WTC11 (cell line): ENCODE measurements around the gene CTNS. TPM values are rescaled to one million over a fixed set of nuclear protein-coding genes. Genes with fewer than 3 reads are reported as not detected.

Source experiments
- ATAC-seq: fragments of 200-7000 bp; cut with Tn5 transposase; 2 replicates; pipeline ENCODE4 v1.10.0; 2021; ENCODE audit warnings: mild to moderate bottlenecking, moderate library complexity
- CTCF ChIA-PET: fragments of 300-600 bp; sonication (Branson Sonifier 250); formaldehyde crosslinking; loops from one replicate; lab custom pipeline; 2021; ENCODE audit warnings: antibody characterized with exemption; lab: Charles Lee
- POLR2A ChIA-PET: fragments of 350-600 bp; sonication (Branson Sonifier 250); formaldehyde crosslinking; loops from one replicate; lab custom pipeline; 2021; ENCODE audit warnings: antibody characterized with exemption; lab: Charles Lee
- DNase-seq: peaks from one replicate; pipeline ENCODE4 v3.0.0; 2021; ENCODE audit warnings: low spot score
- H3K27ac Mint-ChIP-seq: 2 replicates; pipeline ENCODE4 v1.8.0; 2021; ENCODE audit warnings: mixed read lengths
- H3K27me3 Mint-ChIP-seq: 2 replicates; pipeline ENCODE4 v1.8.0; 2021; ENCODE audit warnings: low read depth, mild to moderate bottlenecking, moderate library complexity, mixed read lengths
- H3K36me3 Mint-ChIP-seq: 2 replicates; pipeline ENCODE4 v1.8.0; 2021; ENCODE audit warnings: mixed read lengths
- H3K4me1 Mint-ChIP-seq: 2 replicates; pipeline ENCODE4 v1.8.0; 2022; ENCODE audit warnings: mixed read lengths
- H3K4me3 Mint-ChIP-seq: 2 replicates; pipeline ENCODE4 v1.8.0; 2021; ENCODE audit warnings: mild to moderate bottlenecking, moderate library complexity, mixed read lengths
- H3K9me3 Mint-ChIP-seq: 2 replicates; pipeline ENCODE4 v1.8.0; 2021; ENCODE audit warnings: mixed read lengths
- ATF3 ChIP-seq: sonication (generic); formaldehyde crosslinking; conservative IDR thresholded peaks from 2 replicates; pipeline ENCODE4 v1.8.1; 2022; ENCODE audit warnings: mild to moderate bottlenecking, missing genetic modification reagents
- CREB1 ChIP-seq: sonication (generic); formaldehyde crosslinking; IDR thresholded peaks from 2 replicates; pipeline ENCODE4 v1.8.0; 2023; ENCODE audit warnings: mild to moderate bottlenecking, missing genetic modification reagents
- E2F5 ChIP-seq: sonication (generic); formaldehyde crosslinking; IDR thresholded peaks from 2 replicates; pipeline ENCODE4 v1.8.1; 2022; ENCODE audit warnings: mild to moderate bottlenecking, moderate library complexity, missing genetic modification reagents
- ELF4 ChIP-seq: sonication (generic); formaldehyde crosslinking; IDR thresholded peaks from 2 replicates; pipeline ENCODE4 v1.8.1; 2022; ENCODE audit warnings: low read depth, mild to moderate bottlenecking, moderate library complexity, missing genetic modification reagents
- FOXP4 ChIP-seq: sonication (generic); formaldehyde crosslinking; IDR thresholded peaks from 2 replicates; pipeline ENCODE4 v1.8.0; 2022; ENCODE audit warnings: mild to moderate bottlenecking, missing genetic modification reagents
- GRHL2 ChIP-seq: fragments of 250-450 bp; sonication (Bioruptor Pico); IDR thresholded peaks from 2 replicates; pipeline ENCODE4 v1.8.0; 2022; ENCODE audit warnings: mild to moderate bottlenecking, moderate library complexity; ENCODE audit not compliant: insufficient replicate concordance, severe bottlenecking
- GTF2I ChIP-seq: fragments of 250-450 bp; sonication (Bioruptor Pico); conservative IDR thresholded peaks from 2 replicates; pipeline ENCODE4 v1.4.0; 2021; ENCODE audit warnings: mild to moderate bottlenecking
- KAT7 ChIP-seq: sonication (generic); formaldehyde crosslinking; IDR thresholded peaks from 2 replicates; pipeline ENCODE4 v1.8.1; 2023; ENCODE audit warnings: missing genetic modification reagents, mild to moderate bottlenecking, borderline replicate concordance
- NR1H2 ChIP-seq: sonication (generic); formaldehyde crosslinking; IDR thresholded peaks from 2 replicates; pipeline ENCODE4 v1.9.0; 2021; ENCODE audit warnings: mild to moderate bottlenecking, moderate library complexity, missing genetic modification reagents
- OVOL2 ChIP-seq: fragments of 250-450 bp; sonication (Bioruptor Pico); IDR thresholded peaks from 2 replicates; pipeline ENCODE4 v1.9.0; 2021; ENCODE audit warnings: mild to moderate bottlenecking, borderline replicate concordance
- PRRX2 ChIP-seq: fragments of 250-450 bp; sonication (Bioruptor Pico); IDR thresholded peaks from 2 replicates; pipeline ENCODE4 v1.8.0; 2021; ENCODE audit warnings: mild to moderate bottlenecking
- TP53 ChIP-seq: sonication (generic); formaldehyde crosslinking; IDR thresholded peaks from 2 replicates; pipeline ENCODE4 v1.8.1; 2023; ENCODE audit warnings: mild to moderate bottlenecking, missing genetic modification reagents
- USF1 ChIP-seq: sonication (generic); formaldehyde crosslinking; IDR thresholded peaks from 2 replicates; pipeline ENCODE4 v1.8.0; 2022; ENCODE audit warnings: mild to moderate bottlenecking, missing genetic modification reagents
- ZNF121 ChIP-seq: sonication (generic); formaldehyde crosslinking; IDR thresholded peaks from 2 replicates; pipeline ENCODE4 v1.8.0; 2023; ENCODE audit warnings: missing genetic modification reagents
- ZNF416 ChIP-seq: fragments of 250-450 bp; sonication (Bioruptor Pico); IDR thresholded peaks from 2 replicates; pipeline ENCODE4 v1.9.0; 2021; ENCODE audit warnings: mild to moderate bottlenecking, inconsistent platforms
- total RNA-seq: library from RNA; stranded (reverse); gene quantifications from 3 replicates; pipeline ENCODE4 v1.2.3, GENCODE V29; 2021
- TF ChIP-seq, protein P1 (sequence below): sonication (generic); formaldehyde crosslinking; conservative IDR thresholded peaks from 2 replicates; pipeline ENCODE4 v1.8.1; 2023; ENCODE audit warnings: mild to moderate bottlenecking, low read depth, missing genetic modification reagents, moderate library complexity
- TF ChIP-seq, protein P2 (sequence below): fragments of 250-450 bp; sonication (Bioruptor Pico); conservative IDR thresholded peaks from 2 replicates; pipeline ENCODE4 v1.9.0; 2021; ENCODE audit warnings: mild to moderate bottlenecking
- TF ChIP-seq, protein P3 (sequence below): sonication (generic); formaldehyde crosslinking; IDR thresholded peaks from 2 replicates; pipeline ENCODE4 v1.8.0; 2022; ENCODE audit warnings: missing genetic modification reagents
- TF ChIP-seq, protein P4 (sequence below): fragments of 200-600 bp; IDR thresholded peaks from 2 replicates; pipeline ENCODE4 v1.8.0; 2022; ENCODE audit warnings: antibody characterized with exemption
- TF ChIP-seq, protein P5 (sequence below): sonication (generic); formaldehyde crosslinking; IDR thresholded peaks from 2 replicates; pipeline ENCODE4 v1.8.1; 2022; ENCODE audit warnings: mild to moderate bottlenecking, missing genetic modification reagents, moderate library complexity, borderline replicate concordance

The CTNS gene
- total RNA-seq, 1 experiment from 2014 or later: 10.7 TPM

GRCh38 chr17:3688027-3688553 lies 51.5 kb downstream of the CTNS start:
- ChIA-PET POLR2A (no interaction called here), CTCF (no interaction called here)
- no peaks in the 10 kb centered on the region for H3K36me3 Mint-ChIP-seq
- H3K27ac Mint-ChIP-seq: peak overlapping the region; percentile 57; the same call in 1 of the 2 replicates
- ATAC-seq (peak; percentile 19; the same call in 1 of the 2 replicates), DNase-seq (no peak)
- no peaks in the 10 kb centered on the region for H3K9me3 Mint-ChIP-seq
- TF ChIP-seq, protein P1, sequence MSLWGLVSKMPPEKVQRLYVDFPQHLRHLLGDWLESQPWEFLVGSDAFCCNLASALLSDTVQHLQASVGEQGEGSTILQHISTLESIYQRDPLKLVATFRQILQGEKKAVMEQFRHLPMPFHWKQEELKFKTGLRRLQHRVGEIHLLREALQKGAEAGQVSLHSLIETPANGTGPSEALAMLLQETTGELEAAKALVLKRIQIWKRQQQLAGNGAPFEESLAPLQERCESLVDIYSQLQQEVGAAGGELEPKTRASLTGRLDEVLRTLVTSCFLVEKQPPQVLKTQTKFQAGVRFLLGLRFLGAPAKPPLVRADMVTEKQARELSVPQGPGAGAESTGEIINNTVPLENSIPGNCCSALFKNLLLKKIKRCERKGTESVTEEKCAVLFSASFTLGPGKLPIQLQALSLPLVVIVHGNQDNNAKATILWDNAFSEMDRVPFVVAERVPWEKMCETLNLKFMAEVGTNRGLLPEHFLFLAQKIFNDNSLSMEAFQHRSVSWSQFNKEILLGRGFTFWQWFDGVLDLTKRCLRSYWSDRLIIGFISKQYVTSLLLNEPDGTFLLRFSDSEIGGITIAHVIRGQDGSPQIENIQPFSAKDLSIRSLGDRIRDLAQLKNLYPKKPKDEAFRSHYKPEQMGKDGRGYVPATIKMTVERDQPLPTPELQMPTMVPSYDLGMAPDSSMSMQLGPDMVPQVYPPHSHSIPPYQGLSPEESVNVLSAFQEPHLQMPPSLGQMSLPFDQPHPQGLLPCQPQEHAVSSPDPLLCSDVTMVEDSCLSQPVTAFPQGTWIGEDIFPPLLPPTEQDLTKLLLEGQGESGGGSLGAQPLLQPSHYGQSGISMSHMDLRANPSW (CRISPR knock-in tag): no peak
- TF ChIP-seq, protein P2, sequence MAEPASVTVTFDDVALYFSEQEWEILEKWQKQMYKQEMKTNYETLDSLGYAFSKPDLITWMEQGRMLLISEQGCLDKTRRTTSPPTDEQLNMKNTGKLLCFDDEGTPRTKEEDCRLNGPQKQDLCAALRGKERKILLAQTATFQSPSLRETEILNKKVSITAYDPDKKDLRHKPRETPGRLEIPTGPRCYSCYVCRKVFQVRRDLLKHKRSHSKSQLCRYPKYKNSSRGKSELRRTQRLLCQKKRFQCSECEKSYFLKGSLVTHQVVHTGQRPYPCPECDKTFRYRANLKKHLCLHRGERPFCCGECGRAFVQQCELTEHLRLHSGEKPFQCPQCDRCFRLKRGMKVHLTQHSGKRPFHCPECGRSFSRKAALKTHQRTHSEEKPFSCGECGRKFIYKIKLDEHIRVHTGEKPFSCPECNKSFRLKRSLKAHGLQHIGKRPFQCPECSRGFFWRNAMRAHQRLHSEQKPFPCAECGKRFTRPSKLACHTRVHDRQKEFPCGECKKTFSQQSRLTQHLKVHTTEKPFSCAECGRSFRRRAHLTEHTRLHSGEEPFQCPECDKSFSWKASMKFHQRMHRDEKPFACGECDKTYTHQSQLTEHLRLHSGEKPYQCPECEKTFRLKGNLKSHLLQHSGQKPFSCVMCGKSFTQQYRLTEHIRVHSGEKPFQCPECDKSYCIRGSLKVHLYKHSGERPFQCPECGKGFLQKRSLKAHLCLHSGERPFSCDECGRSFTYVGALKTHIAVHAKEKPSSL: no peak
- TF ChIP-seq GTF2I: no peak
- TF ChIP-seq TP53: no peak
- TF ChIP-seq E2F5: no peak
- TF ChIP-seq ATF3 (CRISPR knock-in tag): no peak
- peaks cover 7% of the 10 kb centered on the region for H3K4me1 Mint-ChIP-seq
- no peaks in the 10 kb centered on the region for H3K27me3 Mint-ChIP-seq
- H3K4me3 Mint-ChIP-seq: no peak overlapping the region

- Mint-ChIP-seq H3K27me3 (no peaks in the 10 kb centered on the region), H3K27ac (no peak overlapping the region), H3K4me3 (no peak overlapping the region), H3K4me1 (peaks cover 9% of the 10 kb centered on the region), H3K36me3 (no peaks in the 10 kb centered on the region), H3K9me3 (no peaks in the 10 kb centered on the region)
- CTCF ChIA-PET: no interaction called here
- no peak for DNase-seq
- no peak for ATAC-seq
- POLR2A ChIA-PET: no interaction called here
- TF ChIP-seq PRRX2 (CRISPR knock-in tag) (no peak), CREB1 (CRISPR knock-in tag) (no peak), USF1 (no peak), FOXP4 (CRISPR knock-in tag) (no peak), ELF4 (no peak), KAT7 (CRISPR knock-in tag) (no peak), OVOL2 (CRISPR knock-in tag) (no peak), ZNF416 (CRISPR knock-in tag) (no peak), ZNF121 (CRISPR knock-in tag) (no peak), GRHL2 (CRISPR knock-in tag) (no peak), NR1H2 (no peak)
- TF ChIP-seq, protein P3, sequence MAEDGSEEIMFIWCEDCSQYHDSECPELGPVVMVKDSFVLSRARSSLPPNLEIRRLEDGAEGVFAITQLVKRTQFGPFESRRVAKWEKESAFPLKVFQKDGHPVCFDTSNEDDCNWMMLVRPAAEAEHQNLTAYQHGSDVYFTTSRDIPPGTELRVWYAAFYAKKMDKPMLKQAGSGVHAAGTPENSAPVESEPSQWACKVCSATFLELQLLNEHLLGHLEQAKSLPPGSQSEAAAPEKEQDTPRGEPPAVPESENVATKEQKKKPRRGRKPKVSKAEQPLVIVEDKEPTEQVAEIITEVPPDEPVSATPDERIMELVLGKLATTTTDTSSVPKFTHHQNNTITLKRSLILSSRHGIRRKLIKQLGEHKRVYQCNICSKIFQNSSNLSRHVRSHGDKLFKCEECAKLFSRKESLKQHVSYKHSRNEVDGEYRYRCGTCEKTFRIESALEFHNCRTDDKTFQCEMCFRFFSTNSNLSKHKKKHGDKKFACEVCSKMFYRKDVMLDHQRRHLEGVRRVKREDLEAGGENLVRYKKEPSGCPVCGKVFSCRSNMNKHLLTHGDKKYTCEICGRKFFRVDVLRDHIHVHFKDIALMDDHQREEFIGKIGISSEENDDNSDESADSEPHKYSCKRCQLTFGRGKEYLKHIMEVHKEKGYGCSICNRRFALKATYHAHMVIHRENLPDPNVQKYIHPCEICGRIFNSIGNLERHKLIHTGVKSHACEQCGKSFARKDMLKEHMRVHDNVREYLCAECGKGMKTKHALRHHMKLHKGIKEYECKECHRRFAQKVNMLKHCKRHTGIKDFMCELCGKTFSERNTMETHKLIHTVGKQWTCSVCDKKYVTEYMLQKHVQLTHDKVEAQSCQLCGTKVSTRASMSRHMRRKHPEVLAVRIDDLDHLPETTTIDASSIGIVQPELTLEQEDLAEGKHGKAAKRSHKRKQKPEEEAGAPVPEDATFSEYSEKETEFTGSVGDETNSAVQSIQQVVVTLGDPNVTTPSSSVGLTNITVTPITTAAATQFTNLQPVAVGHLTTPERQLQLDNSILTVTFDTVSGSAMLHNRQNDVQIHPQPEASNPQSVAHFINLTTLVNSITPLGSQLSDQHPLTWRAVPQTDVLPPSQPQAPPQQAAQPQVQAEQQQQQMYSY: no peak
- TF ChIP-seq, protein P4, sequence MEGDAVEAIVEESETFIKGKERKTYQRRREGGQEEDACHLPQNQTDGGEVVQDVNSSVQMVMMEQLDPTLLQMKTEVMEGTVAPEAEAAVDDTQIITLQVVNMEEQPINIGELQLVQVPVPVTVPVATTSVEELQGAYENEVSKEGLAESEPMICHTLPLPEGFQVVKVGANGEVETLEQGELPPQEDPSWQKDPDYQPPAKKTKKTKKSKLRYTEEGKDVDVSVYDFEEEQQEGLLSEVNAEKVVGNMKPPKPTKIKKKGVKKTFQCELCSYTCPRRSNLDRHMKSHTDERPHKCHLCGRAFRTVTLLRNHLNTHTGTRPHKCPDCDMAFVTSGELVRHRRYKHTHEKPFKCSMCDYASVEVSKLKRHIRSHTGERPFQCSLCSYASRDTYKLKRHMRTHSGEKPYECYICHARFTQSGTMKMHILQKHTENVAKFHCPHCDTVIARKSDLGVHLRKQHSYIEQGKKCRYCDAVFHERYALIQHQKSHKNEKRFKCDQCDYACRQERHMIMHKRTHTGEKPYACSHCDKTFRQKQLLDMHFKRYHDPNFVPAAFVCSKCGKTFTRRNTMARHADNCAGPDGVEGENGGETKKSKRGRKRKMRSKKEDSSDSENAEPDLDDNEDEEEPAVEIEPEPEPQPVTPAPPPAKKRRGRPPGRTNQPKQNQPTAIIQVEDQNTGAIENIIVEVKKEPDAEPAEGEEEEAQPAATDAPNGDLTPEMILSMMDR: no peak
- TF ChIP-seq, protein P5, sequence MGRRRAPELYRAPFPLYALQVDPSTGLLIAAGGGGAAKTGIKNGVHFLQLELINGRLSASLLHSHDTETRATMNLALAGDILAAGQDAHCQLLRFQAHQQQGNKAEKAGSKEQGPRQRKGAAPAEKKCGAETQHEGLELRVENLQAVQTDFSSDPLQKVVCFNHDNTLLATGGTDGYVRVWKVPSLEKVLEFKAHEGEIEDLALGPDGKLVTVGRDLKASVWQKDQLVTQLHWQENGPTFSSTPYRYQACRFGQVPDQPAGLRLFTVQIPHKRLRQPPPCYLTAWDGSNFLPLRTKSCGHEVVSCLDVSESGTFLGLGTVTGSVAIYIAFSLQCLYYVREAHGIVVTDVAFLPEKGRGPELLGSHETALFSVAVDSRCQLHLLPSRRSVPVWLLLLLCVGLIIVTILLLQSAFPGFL (CRISPR knock-in tag): no peak
These were observed 52.3 kb downstream of the CTNS start for GRCh38 chr17:3688852-3689261.
